GM21723 (cell line): ENCODE results near the gene GRIK2.

Experiments used
- ATAC-seq: cut with Tn5 transposase; IDR thresholded peaks from one replicate; pipeline ENCODE4 v1.9.1; 2021; ENCODE audit warnings: mild to moderate bottlenecking, moderate library complexity; ENCODE audit not compliant: unreplicated experiment

GRIK2 gene

DNA sequence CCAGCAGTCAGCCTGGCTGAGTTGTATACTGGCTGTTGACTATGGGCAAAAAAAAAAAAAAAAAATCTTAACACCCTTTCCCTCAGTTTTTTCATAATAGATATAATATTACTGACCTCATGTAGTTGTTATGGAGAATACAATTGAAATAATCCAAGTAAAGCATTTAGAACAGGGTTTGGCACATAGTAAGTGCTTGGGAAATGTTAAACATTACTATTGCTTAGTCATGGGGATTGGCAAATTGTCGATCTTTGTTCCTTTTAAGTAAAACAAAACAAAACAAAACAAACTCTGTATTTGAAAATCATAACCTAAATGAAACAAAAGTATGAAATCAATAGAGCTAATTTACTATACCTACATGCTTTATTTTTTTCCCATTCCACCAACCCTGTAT is 458.4 kb downstream of the GRIK2 start:
- no peak for ATAC-seq

DNA sequence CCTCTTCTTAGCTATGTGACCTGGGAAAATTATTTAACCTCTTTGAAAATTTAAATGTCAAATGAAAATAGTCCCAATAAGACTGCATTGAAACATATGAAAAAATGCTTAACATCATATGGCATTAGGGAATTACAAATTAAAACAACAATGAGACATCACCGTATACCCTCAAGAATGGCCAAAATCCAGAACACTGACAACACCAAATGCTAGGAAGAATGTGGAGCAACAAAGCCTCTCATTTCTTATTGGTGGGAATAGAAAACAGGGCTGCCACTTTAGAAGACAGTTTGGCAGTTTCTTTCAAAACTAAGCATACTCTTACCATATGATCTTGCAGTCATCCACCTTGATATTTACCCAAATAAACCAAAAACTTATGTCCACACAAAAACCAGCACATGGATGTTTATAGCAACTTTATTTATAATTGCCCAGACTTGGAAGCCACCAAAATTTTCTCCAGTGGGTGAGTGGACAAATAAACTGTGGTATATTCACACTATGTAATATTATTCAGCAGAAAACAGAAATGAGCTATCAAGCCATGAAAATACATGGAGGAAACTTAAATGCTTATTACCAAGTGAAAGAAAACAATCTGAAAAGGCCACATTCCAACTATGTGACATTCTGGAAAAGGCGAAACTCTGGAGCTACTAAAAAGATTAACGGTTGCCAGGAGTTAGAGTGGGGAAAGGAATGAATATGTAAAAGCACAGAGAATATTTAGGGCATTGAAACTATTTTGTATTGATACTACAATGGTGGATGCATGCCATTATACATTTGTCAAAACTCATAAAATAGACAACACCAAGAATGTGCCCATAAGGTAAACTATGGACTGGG is 459.9 kb downstream of the GRIK2 start:
- no peak for ATAC-seq

DNA sequence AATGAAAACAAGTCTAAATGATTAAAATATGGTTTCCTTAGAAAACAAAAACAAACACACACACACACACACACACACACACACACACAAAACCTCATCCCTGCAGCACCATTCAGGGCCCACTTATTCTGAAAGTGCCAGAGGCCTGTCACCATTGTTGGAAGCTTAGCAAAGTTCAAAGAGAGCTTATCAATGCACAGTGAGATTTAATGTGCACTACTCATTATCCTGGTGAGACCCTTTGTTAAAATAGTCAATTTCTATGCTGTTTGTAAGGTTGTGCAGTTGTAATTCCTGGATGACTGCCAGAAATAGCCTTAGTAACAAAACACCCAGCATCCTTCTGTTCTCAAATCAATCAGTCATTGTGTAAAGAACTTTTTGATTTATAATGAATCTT is 482.9 kb downstream of the GRIK2 start:
- no peak for ATAC-seq

DNA sequence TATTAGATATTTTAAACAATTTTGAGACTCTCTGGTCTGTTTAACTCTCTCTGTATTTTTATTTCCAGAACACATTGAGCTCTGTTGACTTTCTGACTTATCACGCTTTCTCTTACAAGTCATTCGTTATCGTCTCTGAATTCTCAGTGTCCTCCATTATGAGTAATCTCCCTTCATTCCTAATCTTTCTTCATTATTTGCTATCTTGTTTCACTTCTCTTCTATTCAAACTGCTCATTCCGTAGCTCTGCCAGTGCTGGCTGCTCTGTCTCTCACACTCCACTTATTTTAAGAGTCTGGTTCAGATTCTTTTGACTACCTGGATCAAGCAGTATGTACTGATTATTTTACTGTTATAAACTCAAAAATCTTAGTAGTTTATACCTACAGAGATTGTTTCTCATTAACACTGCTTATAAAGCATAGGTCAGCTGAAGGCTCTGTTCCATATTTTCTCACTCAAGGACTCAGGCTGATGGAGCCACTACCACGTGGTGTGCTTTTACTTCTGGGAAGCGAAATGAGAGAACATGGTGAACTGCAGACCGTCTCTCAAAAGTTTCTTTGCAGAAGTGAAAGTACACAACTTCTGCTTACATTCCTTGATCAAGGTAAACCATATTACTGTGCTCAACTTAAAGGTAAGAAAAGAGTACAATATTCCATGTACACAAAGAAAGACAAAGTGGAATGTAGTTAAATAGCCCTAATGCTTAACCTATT is 485.2 kb downstream of the GRIK2 start:
- ATAC-seq, result peak; percentile 51

DNA sequence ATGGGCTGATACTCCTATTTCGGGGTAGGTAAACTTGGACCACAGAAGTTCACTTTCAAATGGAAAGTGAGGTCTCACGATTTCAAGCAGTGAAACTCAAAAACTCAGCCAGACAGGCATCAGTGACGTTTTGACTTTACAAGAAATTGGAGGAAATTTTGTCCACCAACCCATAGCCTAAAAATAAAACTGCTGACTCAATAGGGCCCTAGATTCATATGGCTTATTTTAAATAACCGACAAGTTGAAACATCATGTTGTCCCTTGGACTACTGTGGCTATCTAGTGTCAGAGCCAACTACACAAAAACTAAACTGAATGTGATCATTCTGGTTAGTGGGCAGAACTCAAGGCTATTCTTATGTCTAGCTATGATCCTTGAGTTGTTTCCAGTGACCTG is 486.3 kb downstream of the GRIK2 start:
- no peak for ATAC-seq

DNA sequence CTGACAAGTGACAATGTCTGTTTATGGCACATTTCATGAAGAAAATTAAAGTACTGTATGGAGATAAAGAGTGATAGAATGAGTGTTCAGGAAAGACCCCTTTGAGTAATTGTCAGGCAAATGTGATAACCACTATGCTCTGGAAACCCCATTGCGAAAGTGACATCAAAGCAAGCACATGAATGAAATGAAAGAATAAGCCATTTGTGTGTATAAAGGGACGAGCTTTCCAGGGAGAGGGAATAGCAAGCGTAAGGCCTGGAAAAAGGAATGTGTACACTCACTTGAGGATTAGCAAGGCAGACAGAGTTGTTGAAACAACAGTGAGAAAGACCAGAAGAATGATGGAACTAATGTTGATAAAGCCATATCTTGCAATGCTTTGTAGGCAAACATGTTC is 490.0 kb downstream of the GRIK2 start:
- no peak for ATAC-seq

DNA sequence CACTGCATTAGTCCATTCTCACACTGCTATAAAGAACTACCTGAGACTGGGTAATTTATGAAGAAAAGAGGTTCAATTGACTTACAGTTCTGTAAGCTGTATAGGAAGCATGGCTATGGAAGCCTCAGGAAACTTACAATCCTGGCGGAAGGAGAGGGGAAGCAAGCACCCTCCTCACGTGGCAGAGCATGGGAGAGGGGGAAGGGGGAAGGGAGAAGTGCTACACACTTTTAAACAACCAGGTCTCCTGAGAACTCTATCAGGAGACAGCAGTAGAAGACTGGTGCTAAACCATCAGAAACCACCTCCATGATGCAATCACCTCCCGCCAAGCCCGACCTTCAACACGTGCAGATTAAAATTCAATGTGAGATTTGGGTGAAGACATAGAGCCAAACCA is 494.0 kb downstream of the GRIK2 start:
- no peak for ATAC-seq

DNA sequence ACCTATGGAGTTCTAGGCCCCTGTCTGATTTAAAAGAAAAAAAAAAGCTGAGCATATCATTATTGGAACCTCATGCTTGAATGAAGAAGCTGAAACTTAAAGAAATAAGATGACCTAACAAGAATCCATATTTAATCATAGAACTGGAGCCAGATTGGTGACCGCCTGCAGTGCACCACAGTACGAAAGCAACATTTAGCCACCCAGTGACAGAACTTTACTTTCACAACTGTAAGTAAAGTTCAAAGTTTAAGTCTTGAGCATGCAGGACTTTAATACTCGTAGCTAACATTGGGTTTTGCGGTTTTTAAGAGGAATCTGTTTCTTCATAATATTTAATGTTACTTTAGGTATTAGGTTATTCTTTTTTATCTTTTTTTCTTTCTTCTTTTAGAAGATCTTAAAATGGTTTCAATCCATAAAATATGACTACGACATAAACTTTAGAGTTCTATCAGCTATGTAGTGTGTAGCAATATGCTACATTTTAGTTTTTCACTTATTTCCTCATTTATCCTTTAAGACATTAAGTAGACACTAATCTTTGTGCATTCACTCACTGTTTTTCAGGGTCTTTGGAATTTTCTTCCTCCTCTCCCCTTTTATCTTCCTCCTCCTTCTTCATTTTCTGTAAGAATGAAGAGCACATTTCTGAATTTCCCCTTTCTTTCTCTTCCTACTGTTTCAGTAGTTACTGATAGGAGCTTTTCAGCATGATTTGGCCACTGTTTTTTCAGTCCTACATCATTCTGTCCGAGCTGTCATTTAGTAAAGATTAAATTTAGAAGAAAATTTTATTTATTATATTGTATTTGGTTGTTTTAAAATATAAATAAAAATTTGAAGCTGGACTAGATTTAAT is 514.1 kb downstream of the GRIK2 start:
- ATAC-seq, result no peak

DNA sequence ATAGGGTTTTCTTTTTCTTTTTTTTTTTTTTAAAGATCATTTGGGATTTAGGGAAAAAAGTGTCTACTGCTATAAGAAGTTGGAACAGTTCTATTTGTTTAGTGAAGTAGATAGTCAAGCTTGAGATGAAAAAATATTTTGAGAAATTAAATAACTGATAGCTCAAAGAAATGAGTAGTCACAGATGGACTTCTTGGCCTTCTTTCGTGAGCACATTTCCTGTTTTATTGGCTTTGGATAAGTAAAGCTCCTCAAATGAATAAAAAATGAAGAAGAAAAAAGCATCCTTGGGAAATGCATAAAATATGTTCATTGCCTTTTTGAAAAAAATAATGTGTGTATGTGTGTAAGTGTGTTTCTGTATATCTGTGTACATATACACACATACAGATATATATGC is 515.9 kb downstream of the GRIK2 start:
- ATAC-seq, result no peak

DNA sequence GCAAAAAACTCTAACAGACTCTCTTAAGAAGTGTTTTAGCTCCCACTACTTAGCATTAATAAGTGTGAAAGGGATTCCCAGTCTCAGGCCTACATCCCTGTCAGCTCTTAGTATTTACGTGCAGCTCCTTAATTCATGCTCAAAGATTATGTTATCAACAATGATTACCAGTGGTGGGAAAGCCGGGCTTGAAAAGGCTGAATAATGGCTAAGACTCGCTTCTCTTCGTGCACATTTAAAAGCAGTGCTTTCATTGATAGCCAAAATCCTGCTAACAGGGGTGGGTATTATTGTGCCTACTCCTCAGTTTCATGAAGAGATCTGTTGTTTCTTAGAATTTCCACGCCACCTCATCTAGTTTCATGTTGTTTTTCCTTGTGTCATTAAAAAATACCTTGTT is 518.8 kb downstream of the GRIK2 start:
- ATAC-seq, result no peak

DNA sequence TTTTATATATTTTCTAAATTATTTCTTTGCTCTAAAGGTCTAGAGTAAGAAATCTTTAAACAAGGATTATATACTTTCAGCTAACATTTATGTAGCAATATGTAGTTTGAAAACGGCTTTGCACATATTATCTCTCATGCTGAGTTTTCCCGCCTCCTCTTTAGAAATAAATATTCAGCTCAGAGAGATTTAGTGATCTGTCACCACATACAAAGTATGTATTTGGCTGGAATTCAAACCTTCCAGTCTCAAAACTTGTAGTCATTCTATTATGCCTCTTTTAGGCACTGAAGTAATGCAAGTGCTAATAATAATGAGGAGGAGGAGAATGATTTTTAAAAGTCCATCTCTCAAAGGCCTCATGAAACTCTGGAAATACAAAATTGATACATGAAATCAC is 525.0 kb downstream of the GRIK2 start:
- ATAC-seq, result no peak

DNA sequence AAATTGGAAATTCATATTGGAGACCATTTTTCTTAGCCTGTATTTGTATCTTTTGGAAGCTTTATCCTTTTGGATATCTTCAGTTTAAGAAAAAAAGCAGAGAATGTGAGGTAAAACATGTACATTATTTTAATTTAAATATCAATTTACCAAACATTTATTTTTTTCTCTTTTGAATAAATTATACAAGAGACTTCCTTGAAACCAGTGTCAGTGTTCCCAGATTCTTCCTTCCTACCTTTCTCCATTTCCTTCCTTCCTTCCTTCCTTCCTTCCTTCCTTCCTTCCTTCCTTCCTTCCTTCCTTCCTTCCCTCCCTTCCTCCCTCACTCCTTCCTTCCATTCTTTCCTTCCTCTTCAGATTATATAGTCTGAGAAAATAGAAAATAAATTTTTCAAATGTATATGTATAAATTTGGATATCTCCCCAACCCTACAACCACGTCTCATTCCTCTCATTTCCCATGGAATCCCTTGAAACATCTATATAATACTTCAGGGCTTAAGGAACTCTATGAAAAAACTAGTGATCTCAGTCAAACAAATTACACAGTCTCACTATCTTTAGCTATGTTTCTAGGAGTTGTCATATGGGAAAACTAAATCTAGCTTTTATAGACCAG is 528.4 kb downstream of the GRIK2 start:
- ATAC-seq, result no peak

DNA sequence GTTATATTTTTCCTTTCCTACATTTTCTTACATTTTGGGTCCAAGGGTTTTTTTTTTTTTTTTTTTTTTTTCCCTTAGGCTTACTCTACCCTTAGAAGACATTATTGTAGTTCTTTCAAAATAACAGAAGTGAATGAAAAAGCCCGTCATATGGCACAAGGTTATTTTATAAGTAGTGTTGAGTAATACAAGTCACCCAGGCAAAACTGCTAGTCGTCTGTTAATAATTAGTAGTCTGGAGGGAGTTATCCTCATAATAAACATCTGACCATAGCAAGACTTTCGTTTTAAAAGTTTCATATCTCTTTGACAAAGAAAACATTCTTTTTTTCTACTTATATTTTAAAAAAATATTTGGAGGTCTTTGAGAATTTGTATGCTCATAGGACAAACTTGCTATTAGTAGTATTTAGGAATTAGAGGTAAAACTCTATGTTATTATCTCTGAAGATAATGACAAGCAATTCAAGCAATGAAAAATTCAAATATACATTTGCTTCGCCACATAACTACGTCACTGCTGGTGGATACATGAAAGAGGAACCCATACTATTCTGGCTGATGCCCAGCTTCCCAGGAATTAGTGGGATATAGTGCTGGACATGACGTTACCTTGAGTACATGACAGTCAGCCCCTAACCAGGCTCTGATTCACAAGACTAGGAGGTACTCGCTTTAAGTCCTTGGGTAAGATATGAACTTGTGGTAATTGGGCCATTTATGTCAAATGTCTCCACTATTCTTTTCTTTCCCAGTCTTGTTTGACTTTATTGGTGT is 532.8 kb downstream of the GRIK2 start:
- no peak for ATAC-seq

DNA sequence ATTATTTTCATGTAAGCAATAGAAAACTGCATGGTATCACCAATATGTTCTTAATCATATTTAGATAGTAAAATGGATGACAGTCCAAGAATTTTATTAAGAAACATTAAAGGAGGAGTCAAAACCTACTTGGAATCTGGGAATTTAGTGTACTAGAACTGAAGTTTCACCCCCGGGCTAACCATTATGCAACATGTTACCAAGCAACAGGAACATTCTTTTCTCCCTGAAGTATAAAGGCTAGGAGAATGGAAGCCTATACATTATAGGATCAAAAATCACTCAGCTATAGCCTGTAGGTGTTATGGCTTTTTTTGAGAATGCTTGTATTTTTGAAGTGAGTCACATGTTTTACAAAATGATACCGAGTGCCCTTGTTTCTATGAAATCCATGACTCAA is 538.3 kb downstream of the GRIK2 start:
- ATAC-seq, result no peak

DNA sequence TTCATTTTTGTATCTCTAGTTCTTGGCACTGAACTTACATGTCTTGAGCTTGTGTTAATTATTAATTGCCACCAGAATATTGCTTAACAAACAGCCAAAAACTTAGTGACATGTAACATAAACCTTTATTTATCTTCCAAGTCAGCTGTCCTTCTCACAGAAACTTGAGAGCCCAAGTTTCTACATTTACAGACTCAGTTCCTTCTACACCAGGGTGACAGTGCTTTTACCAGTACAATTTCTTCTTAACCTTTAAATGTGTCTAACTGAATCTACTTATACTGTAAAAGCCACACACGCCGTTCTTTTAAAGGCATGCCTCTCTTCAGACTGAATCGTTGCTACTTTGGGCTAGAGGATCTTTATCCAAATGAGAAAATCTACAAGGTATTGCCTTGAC is 539.2 kb downstream of the GRIK2 start:
- no peak for ATAC-seq

DNA sequence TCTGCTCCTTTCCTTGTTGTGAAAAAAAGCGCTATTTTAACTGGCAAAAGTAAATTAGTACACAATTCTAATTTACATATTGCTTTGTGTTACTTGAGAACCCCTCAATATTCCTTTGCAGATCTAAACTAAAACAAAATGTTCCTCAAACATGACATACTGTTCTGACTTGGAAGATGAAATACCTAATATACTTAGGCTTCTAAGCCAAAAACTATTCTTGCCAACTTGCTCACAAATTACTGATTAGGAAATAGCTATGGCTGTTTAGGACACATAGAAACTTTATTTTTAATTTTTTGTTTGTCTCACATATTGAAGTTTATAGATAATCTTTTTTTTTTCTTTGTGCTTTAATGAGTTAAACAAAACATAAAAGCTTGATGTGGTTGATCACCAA is 542.2 kb downstream of the GRIK2 start:
- no peak for ATAC-seq

DNA sequence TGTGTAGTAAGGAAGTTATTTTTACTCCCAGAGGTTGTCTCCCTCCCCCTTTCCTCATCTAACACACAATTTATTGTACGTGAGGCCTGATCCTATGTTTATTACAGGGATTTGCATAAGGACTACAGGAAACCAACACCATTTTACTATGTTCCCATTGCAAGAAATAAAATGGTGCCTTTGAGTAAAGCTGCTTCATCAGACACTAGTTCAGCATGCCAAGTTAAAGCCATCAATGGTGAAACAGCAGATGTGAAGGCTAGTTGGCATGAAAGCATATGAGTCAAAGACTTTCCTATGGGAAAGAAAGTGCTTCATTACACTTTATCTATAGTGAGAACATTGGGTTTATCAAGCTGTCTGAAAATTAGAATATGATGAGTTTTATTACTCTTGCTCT is 543.0 kb downstream of the GRIK2 start:
- ATAC-seq, result no peak

DNA sequence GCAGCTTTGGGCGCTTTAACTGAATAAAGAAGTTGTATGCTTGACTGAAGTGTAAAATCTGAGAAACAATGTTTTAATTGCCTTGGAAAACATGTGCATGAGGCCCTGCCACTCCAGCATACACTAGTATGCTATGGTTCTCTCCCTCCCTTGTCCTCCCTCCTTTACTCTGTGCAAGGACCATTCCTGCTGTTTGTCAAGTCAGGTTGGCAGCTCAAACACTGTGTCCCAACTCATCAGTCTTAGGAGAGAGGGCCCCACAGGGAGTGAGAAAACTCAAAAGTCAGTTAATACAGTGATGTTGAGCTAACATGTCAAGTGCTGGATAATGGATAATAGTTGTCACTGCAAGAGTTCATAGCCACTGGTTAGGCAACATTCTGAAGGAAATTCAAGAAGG is 543.6 kb downstream of the GRIK2 start:
- no peak for ATAC-seq

DNA sequence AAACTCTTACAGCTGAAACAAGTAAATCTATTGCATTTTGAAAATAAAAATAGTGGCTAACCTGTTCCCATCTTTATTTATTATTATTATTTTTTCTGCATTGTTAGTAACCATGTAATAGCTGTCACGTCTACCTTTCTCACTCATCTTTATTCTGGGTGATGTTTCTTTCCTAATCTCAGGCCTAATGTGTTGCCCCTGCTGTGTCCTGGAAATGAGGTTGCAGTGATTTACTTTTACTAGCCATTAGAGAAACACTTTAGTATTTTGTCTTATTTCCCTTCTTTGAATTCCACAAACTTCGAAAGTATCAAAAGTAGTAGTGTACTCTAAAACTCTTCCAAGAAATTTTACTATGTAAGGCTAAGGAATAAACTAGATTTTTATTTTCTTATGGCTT is 546.9 kb downstream of the GRIK2 start:
- ATAC-seq, result no peak

DNA sequence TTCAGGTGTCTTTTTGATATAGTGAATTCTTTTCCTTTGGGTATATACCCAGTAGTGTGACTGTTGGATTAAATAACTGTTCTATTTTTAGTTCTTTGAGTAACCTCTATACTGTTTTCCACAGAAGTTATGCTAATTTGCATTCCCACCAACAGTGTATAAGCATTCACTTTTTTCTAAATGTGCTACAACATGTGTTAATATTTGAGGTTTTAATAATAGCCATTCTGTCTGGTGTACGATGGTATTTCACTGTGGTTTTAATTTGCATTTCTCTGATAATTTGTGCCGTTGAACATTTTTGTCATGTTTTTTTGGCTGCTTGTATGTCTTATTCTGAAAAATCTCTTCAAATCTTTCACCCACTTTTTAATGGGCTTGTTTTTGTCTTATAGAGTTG is 563.5 kb downstream of the GRIK2 start:
- ATAC-seq, result no peak
